ENCODE measurements around the gene GUK1.

DNA sequence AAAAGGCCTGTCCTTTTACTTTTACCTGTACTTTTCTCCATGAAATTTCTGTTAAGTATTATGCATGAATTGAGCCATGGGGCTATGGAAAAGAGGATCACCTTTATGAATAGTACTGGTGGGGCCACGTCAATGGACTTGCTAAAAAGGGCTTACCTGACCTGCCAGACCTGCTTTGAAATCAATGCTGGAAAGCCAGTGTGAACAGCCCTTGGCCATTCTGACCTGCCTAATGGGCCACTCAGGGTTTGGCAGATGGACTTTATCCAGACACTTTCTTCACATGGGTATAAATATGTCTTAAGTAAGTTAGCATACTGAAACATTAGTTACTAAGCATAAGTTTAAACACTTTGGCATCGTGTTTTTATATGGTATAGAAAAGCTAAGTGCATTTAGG lies 8.3 kb upstream of the GUK1 start:
- no peak for TF ChIP-seq EZH2 (IDR thresholded peaks at IDR 0.05; ENCODE audit: low read length, unreplicated experiment)
- TF ChIP-seq, protein P1, sequence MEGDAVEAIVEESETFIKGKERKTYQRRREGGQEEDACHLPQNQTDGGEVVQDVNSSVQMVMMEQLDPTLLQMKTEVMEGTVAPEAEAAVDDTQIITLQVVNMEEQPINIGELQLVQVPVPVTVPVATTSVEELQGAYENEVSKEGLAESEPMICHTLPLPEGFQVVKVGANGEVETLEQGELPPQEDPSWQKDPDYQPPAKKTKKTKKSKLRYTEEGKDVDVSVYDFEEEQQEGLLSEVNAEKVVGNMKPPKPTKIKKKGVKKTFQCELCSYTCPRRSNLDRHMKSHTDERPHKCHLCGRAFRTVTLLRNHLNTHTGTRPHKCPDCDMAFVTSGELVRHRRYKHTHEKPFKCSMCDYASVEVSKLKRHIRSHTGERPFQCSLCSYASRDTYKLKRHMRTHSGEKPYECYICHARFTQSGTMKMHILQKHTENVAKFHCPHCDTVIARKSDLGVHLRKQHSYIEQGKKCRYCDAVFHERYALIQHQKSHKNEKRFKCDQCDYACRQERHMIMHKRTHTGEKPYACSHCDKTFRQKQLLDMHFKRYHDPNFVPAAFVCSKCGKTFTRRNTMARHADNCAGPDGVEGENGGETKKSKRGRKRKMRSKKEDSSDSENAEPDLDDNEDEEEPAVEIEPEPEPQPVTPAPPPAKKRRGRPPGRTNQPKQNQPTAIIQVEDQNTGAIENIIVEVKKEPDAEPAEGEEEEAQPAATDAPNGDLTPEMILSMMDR (conservative IDR thresholded peaks at IDR 0.05; ENCODE audit: low read depth, low read length): no peak
- TF ChIP-seq EZH2phosphoT487 (IDR thresholded peaks at IDR 0.05; ENCODE audit: borderline replicate concordance, low read length): no peak

All from PC-3 (cell line).